ENCODE results near the gene MEX3D.

The MEX3D gene

GRCh38 chr19:1585243-1585580, 17.1 kb upstream of the MEX3D start:
- Mint-ChIP-seq H3K9me3 (no peaks in the 10 kb centered on the region), H3K27me3 (no peaks in the 10 kb centered on the region), H3K4me1 (ENCODE audit: low read depth) (peaks cover 14% of the 10 kb centered on the region), H3K4me3 (no peak overlapping the region), H3K27ac (no peak overlapping the region), H3K36me3 (ENCODE audit: low read depth) (peaks cover 62% of the 10 kb centered on the region)
- intact Hi-C loops (cut with micrococcal nuclease) = no loop called here

DNA sequence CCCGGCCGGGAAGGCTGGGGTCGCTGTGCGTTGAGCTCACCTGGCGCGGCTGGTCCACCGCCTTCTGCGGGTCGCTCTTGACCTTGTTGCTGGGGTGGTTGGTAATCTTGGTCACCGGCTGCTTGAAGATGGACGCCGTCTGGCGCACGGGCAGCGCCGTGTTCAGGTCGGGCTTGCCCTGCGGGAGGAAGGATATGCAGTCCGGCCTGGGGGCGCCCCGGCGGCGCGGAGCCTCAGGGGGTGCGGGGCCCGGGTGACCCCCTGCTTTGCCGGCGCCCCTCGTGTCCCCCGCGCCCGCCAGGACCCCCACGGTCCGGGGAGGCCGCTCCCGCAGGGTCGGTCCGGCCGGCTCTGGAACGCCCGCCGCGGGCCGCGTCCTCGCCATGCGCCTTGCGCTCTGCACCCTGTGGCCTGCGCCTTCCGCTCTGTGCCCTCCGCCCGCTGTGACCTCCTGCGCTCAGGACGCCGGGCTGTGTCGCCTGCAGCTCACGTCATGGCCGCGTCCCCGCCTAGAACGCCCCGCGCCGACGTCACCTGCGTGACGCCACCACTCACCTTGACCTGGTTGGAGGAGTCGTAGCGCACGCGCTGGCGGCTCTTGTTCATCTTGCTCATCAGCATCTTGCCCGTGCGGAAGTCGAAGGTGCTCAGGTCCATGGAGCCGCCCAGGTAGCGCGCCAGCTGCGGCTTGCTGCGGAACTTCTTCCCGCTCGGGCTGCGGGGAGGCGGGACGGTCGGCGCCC, 16.5 kb upstream of the MEX3D start:
- Mint-ChIP-seq H3K9me3 (no peaks in the 10 kb centered on the region), H3K36me3 (ENCODE audit: low read depth) (peaks cover 67% of the 10 kb centered on the region), H3K27ac (no peak overlapping the region), H3K4me1 (ENCODE audit: low read depth) (peaks cover 8% of the 10 kb centered on the region), H3K27me3 (no peaks in the 10 kb centered on the region), H3K4me3 (no peak overlapping the region)
- intact Hi-C loops (cut with micrococcal nuclease) = no loop called here

GRCh38 chr19:1582201-1582600, 14.1 kb upstream of the MEX3D start:
- H3K4me1 Mint-ChIP-seq (ENCODE audit: low read depth) = no peaks in the 10 kb centered on the region
- H3K4me3 Mint-ChIP-seq = no peak overlapping the region
- peaks cover 92% of the 10 kb centered on the region for H3K36me3 Mint-ChIP-seq (ENCODE audit: low read depth)
- intact Hi-C loops (cut with micrococcal nuclease) = no loop called here
- H3K27ac Mint-ChIP-seq = no peak overlapping the region
- H3K9me3 Mint-ChIP-seq = no peaks in the 10 kb centered on the region
- H3K27me3 Mint-ChIP-seq = no peaks in the 10 kb centered on the region

DNA sequence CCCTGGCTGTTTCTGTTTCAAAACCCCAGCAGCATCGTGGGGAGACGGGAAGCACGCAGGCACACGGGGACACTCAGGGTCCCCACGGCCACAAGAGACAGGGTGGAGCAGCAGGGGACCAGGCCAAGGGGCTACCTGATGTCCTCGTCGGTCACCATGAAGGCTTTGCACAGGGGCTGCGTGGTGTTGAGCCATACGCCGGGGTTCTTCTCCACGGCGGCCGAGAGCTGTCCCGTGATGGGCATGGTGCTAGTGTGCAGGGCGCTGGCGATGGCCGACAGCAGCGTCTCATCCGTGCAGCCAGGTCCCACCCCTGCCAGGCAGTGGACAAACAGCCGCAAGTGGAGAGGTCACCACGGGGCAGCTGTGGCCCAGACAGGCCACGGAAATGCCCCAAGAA, 12.8 kb upstream of the MEX3D start:
- intact Hi-C loops (cut with micrococcal nuclease) = no loop called here
- H3K27me3 Mint-ChIP-seq = no peaks in the 10 kb centered on the region
- no peaks in the 10 kb centered on the region for H3K9me3 Mint-ChIP-seq
- H3K27ac Mint-ChIP-seq = no peak overlapping the region
- no peak overlapping the region for H3K4me3 Mint-ChIP-seq
- peaks cover 100% of the 10 kb centered on the region for H3K36me3 Mint-ChIP-seq (ENCODE audit: low read depth)
- H3K4me1 Mint-ChIP-seq (ENCODE audit: low read depth) = no peaks in the 10 kb centered on the region

DNA sequence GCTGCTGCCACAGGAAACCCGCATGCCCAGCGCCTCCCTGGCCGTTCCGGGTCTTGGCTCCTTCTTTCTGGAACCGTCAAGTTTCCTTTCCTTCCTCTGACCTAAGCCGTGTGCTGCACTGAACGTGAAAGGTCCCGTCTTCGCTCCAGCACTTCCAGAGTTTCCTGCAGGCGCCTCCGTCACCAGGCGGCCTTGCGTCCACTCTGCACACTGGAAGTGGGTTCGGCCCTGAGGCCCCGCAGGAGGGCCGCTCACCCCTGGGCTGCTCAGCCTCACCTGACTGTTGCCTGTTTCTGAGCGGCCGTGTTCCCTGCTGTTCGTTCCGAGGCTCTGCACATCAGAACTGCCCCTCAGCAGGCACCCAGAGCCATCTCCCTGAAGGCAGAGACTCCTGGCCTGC, 12.3 kb upstream of the MEX3D start:
- H3K4me1 Mint-ChIP-seq (ENCODE audit: low read depth) = no peaks in the 10 kb centered on the region
- intact Hi-C loops (cut with micrococcal nuclease) = no loop called here
- H3K4me3 Mint-ChIP-seq = no peak overlapping the region
- no peaks in the 10 kb centered on the region for H3K27me3 Mint-ChIP-seq
- peaks cover 96% of the 10 kb centered on the region for H3K36me3 Mint-ChIP-seq (ENCODE audit: low read depth)
- H3K27ac Mint-ChIP-seq = no peak overlapping the region
- H3K9me3 Mint-ChIP-seq = no peaks in the 10 kb centered on the region

DNA sequence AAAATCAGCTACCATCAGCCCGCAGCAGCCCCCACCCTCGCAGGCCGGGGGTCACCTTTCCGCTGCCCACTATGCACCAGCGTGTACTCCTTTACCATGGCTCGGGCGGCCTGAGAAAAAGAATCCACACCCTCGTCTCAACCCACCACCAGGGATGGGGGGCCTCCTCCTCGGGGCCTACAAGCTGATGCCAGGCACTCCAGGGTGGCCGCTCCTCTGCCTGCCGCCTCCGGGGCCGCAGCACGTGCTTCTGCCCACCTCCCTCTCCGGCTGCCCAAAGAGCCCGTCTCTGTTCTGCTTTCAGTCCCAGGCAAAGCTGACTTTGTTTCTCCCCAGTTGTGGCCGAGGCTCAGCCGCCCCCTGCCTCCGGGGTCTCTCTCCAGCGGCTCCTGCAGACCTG, 11.1 kb upstream of the MEX3D start:
- intact Hi-C loops (cut with micrococcal nuclease) = no loop called here
- Mint-ChIP-seq H3K9me3 (no peaks in the 10 kb centered on the region), H3K27ac (no peak overlapping the region), H3K4me1 (ENCODE audit: low read depth) (no peaks in the 10 kb centered on the region), H3K36me3 (ENCODE audit: low read depth) (peaks cover 84% of the 10 kb centered on the region), H3K27me3 (no peaks in the 10 kb centered on the region), H3K4me3 (no peak overlapping the region)

DNA sequence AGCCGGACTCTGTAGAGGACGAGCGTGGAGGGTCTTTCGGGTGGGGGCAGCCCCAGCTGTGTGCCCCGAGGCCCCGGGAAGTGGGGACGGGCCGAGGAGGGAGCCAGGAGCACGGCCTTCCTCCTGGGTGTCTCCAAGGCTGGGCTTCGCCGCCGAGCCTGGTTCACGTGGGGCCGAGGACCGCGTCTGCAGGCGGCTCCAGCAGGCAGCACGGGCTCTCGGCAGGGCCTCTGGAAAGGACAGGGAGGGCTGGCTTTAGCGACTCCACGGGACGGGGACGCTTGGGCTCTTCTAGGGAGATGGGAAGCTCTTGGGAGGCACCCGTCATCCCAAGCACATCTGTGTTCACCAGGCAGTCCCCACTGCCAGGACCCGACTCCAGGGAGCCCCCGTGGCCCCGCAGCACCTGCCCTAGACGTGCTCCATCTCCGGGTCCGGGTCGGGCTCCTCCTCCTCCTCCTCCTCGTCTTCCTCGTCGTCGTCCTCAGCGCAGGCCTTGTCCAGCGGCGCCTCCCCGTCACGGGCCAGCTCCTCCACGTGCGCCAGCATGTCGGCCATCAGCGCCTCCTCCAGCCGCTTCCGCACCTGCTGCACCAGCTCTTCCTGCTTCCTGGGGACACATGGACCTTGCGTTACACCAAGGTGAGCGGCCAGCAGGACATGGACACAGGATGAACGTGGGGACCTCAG, 9.9 kb upstream of the MEX3D start:
- Mint-ChIP-seq H3K27ac (no peak overlapping the region), H3K27me3 (no peaks in the 10 kb centered on the region), H3K9me3 (no peaks in the 10 kb centered on the region), H3K4me1 (ENCODE audit: low read depth) (no peaks in the 10 kb centered on the region), H3K4me3 (no peak overlapping the region), H3K36me3 (ENCODE audit: low read depth) (peaks cover 73% of the 10 kb centered on the region)
- intact Hi-C loops (cut with micrococcal nuclease) = no loop called here

- H3K9me3 Mint-ChIP-seq = no peaks in the 10 kb centered on the region
- no peak overlapping the region for H3K27ac Mint-ChIP-seq
- no peaks in the 10 kb centered on the region for H3K27me3 Mint-ChIP-seq
- intact Hi-C loops (cut with micrococcal nuclease) = no loop called here
- peaks cover 65% of the 10 kb centered on the region for H3K36me3 Mint-ChIP-seq (ENCODE audit: low read depth)
- no peaks in the 10 kb centered on the region for H3K4me1 Mint-ChIP-seq (ENCODE audit: low read depth)
- no peak overlapping the region for H3K4me3 Mint-ChIP-seq
These were observed 9.2 kb upstream of the MEX3D start for GRCh38 chr19:1577090-1577928.

DNA sequence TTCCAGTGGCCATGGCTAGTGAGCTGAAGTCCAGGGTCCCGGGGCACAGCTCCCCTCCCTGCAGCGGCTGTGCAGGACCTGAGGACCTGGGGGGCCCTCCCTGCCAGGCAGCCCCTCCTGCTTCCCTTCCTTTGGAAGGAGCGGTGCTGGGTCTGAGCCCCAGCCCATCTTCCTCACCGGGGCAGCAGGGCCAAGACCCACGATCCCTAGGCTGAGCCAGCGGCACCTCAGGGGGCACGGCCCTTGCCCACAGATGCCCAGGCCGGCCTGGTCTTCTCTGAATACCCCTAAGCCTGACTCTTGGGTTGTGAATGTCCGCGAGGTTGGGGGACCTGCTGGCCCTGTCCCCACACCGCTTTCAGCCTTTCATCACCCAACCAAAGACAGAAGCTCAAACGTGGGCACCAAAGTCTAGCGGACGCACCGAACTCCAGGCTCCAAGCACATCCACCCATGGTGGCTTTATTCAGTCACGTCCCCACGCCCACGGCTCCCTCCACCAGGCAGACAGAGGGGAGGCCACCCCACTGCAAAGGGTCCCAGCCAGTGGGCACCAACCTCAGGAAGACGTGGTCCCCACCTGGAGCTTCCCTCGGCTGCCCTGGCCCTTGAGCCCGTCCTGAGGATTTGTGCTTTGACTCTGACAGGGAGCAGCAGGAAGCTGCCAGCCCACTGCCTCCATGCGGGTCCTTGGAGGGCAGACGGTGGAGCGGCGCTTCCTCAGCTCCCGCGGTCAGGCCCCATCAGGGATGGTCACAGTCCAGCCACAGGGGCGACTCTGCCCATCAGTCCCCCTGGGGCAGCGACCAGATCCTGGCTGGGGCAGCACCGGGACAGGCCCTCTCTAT, 8.3 kb upstream of the MEX3D start:
- Mint-ChIP-seq H3K27ac (no peak overlapping the region), H3K27me3 (peaks cover 5% of the 10 kb centered on the region), H3K9me3 (no peaks in the 10 kb centered on the region), H3K4me1 (ENCODE audit: low read depth) (no peaks in the 10 kb centered on the region), H3K36me3 (ENCODE audit: low read depth) (peaks cover 57% of the 10 kb centered on the region), H3K4me3 (no peak overlapping the region)
- intact Hi-C loops (cut with micrococcal nuclease) = no loop called here

- intact Hi-C loops (cut with micrococcal nuclease) = no loop called here
- Mint-ChIP-seq H3K27me3 (peaks cover 10% of the 10 kb centered on the region), H3K36me3 (ENCODE audit: low read depth) (peaks cover 48% of the 10 kb centered on the region), H3K4me3 (no peak overlapping the region), H3K27ac (no peak overlapping the region), H3K9me3 (no peaks in the 10 kb centered on the region), H3K4me1 (ENCODE audit: low read depth) (no peaks in the 10 kb centered on the region)
These were observed 7.5 kb upstream of the MEX3D start for GRCh38 chr19:1575323-1576241.

DNA sequence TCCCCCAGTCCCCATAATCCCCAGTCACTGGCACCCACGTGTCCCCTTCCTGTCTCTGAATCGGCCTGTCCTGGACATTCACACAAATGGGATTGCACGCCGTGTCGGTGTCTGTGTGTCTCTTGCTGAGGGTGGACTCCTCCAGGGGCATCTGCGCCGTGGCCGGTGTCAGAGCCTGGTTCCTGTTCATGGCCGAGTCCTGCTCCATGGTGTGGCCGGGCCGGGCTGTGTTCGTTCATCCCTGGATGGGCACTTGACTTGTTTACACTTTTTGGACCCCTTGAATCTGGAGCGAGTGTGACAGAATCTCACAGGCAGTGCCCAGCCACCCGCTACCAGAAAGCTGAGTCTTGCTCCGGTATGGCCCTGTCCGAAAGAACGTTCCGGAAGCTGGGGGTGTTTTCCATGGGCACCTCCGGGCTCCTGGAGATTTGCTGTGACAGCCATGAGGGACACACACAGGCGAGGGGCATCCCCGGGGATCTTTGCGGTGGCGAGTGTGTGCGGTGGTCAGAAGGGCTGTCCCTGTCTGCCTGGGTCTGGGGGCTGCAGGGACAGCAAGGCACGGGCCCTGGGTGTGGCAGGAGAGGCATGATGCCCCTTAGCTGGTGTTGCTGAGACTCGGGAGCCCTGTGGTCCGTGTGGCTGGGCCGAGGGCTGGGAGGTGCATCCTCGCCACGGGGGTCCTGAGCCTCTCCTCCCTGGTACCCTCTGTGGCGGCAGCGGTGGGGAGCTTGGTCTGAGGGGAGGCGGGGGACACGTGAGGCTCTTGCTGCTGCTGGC, 6.4 kb upstream of the MEX3D start:
- intact Hi-C loops (cut with micrococcal nuclease) = no loop called here
- Mint-ChIP-seq H3K27me3 (peaks cover 20% of the 10 kb centered on the region), H3K27ac (no peak overlapping the region), H3K9me3 (no peaks in the 10 kb centered on the region), H3K36me3 (ENCODE audit: low read depth) (peaks cover 37% of the 10 kb centered on the region), H3K4me1 (ENCODE audit: low read depth) (peaks cover 7% of the 10 kb centered on the region), H3K4me3 (no peak overlapping the region)

- Mint-ChIP-seq H3K4me3 (no peak overlapping the region), H3K36me3 (ENCODE audit: low read depth) (peaks cover 20% of the 10 kb centered on the region), H3K9me3 (no peaks in the 10 kb centered on the region), H3K4me1 (ENCODE audit: low read depth) (peaks cover 15% of the 10 kb centered on the region), H3K27me3 (peaks cover 32% of the 10 kb centered on the region), H3K27ac (no peak overlapping the region)
- intact Hi-C loops (cut with micrococcal nuclease) = no loop called here
These were observed 4.7 kb upstream of the MEX3D start for GRCh38 chr19:1572795-1573194.
